ENCODE measurements around the gene RAB11FIP2.

DNA sequence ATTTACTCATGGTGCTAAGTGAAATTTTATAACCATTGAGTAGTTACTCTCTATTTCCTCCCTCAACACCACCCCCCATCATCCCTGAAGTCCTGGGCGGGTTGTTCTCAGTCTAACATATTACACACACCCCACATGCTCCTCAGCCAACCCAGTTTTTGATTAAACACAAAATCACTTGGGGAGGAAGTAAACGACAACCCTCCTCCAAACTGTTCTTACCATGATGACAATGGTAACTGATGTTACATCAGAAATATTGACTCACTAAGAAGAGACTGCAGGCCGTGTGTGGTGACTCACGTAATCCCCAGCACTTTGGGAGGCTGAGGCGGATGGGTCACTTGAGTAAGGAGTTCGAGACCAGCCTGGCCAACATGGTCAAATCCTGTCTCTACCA, 44.2 kb downstream of the RAB11FIP2 start:
- no peak for TF ChIP-seq CTCF (IDR thresholded peaks at IDR 0.05)
- no peak for TF ChIP-seq POLR2A (IDR thresholded peaks at IDR 0.05)

Data from body of pancreas (tissue), 4 donors.